ENCODE data around the gene C8B. TPM values are rescaled to one million over a fixed set of nuclear protein-coding genes. Genes with fewer than 3 reads are reported as not detected.

The C8B gene
- not detected in 2 replicates for total RNA-seq (2022)
- not detected for Bru-seq, nascent RNA
- BruChase-seq, experiment 1, labeled RNA remaining after a 6-hour chase = not detected
- not detected for BruChase-seq, experiment 2, labeled RNA remaining after a 2-hour chase
- long read RNA-seq = 0 reads

- no TSS peak for BruUV-seq (replicated peaks)
- Mint-ChIP-seq H3K27ac (ENCODE audit: unreplicated experiment) (no peak within 1 kb of the TSS), H3K4me1 (ENCODE audit: low read depth, unreplicated experiment) (no peaks in the 10 kb centered on the region), H3K9me3 (ENCODE audit: low read depth, unreplicated experiment) (peaks cover 9% of the 10 kb centered on the region), H3K36me3 (ENCODE audit: insufficient read depth, unreplicated experiment) (no peaks in the 10 kb centered on the region), H3K27me3 (ENCODE audit: unreplicated experiment) (no peaks in the 10 kb centered on the region), H3K4me3 (ENCODE audit: low read depth, unreplicated experiment) (no peak within 1 kb of the TSS)
- intact Hi-C loops (cut with micrococcal nuclease; ENCODE audit: unreplicated experiment) = no loop called here
- CTCF ChIA-PET = interaction anchor here (0.5 to 0.6 kb wide), 2 partner anchors 24 to 55 kb away, joined by 3 to 4 read pairs; no protein-coding TSS in a partner anchor
- no peak for DNase-seq
- TF ChIP-seq CTCF (IDR thresholded peaks at IDR 0.05; ENCODE audit: unreplicated experiment) = no peak
Measured at GRCh38 chr1:56965916-56966697, at the start of gene C8B. TSS of gene C8B (minus strand) at chr1:56966015. CDS start at chr1:56965948, 67 bp downstream.

DNA sequence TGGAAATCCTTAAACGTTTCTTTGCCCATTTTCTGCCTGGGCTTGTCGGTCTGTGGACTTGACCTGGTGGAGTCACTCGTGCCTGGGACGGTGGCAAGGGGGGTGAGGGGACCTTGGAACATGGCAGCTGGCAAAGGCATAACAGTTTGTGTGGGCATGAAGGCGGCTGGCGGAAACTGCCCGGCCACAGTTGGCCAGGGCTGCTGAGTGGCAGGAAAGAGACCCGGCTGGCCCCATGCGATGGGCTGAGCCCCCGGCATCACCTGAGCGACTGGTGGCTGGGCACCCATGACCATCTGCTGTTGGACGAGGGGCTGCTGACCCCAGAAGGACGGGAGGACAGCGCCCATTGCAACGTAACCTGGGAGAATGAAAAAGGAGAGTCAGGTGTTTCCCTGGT, 49.3 kb upstream of the C8B start:
- intact Hi-C loops (cut with micrococcal nuclease; ENCODE audit: unreplicated experiment) = no loop called here
- Mint-ChIP-seq H3K27ac (ENCODE audit: unreplicated experiment) (no peak overlapping the region), H3K4me1 (ENCODE audit: low read depth, unreplicated experiment) (no peaks in the 10 kb centered on the region), H3K36me3 (ENCODE audit: insufficient read depth, unreplicated experiment) (no peaks in the 10 kb centered on the region), H3K27me3 (ENCODE audit: unreplicated experiment) (no peaks in the 10 kb centered on the region), H3K4me3 (ENCODE audit: low read depth, unreplicated experiment) (no peak overlapping the region), H3K9me3 (ENCODE audit: low read depth, unreplicated experiment) (peaks cover 4% of the 10 kb centered on the region)
- CTCF ChIA-PET = no interaction called here
- TF ChIP-seq CTCF (IDR thresholded peaks at IDR 0.05; ENCODE audit: unreplicated experiment) = no peak
- no peak for DNase-seq
- BruUV-seq (replicated peaks) = no TSS peak

- H3K9me3 Mint-ChIP-seq (ENCODE audit: low read depth, unreplicated experiment) = peaks cover 2% of the 10 kb centered on the region
Measured at GRCh38 chr1:57013522-57013921, 47.7 kb upstream of the C8B start.

GRCh38 chr1:57012315-57012714, 46.5 kb upstream of the C8B start:
- no peak for DNase-seq
- no peak overlapping the region for H3K27ac Mint-ChIP-seq (ENCODE audit: unreplicated experiment)
- no peak overlapping the region for H3K4me3 Mint-ChIP-seq (ENCODE audit: low read depth, unreplicated experiment)
- H3K36me3 Mint-ChIP-seq (ENCODE audit: insufficient read depth, unreplicated experiment) = no peaks in the 10 kb centered on the region
- no TSS peak for BruUV-seq (replicated peaks)
- H3K4me1 Mint-ChIP-seq (ENCODE audit: low read depth, unreplicated experiment) = no peaks in the 10 kb centered on the region
- CTCF ChIA-PET = no interaction called here
- no peak for TF ChIP-seq CTCF (IDR thresholded peaks at IDR 0.05; ENCODE audit: unreplicated experiment)
- peaks cover 2% of the 10 kb centered on the region for H3K9me3 Mint-ChIP-seq (ENCODE audit: low read depth, unreplicated experiment)
- intact Hi-C loops (cut with micrococcal nuclease; ENCODE audit: unreplicated experiment) = no loop called here
- no peaks in the 10 kb centered on the region for H3K27me3 Mint-ChIP-seq (ENCODE audit: unreplicated experiment)

More at GRCh38 chr1:57013522-57013921, 47.7 kb upstream of the C8B start:
- intact Hi-C loops (cut with micrococcal nuclease; ENCODE audit: unreplicated experiment) = no loop called here
- CTCF ChIA-PET = no interaction called here
- H3K27me3 Mint-ChIP-seq (ENCODE audit: unreplicated experiment) = no peaks in the 10 kb centered on the region
- no peak for DNase-seq
- no TSS peak for BruUV-seq (replicated peaks)
- H3K27ac Mint-ChIP-seq (ENCODE audit: unreplicated experiment) = no peak overlapping the region
- no peaks in the 10 kb centered on the region for H3K36me3 Mint-ChIP-seq (ENCODE audit: insufficient read depth, unreplicated experiment)
- H3K4me3 Mint-ChIP-seq (ENCODE audit: low read depth, unreplicated experiment) = no peak overlapping the region
- no peak for TF ChIP-seq CTCF (IDR thresholded peaks at IDR 0.05; ENCODE audit: unreplicated experiment)
- H3K4me1 Mint-ChIP-seq (ENCODE audit: low read depth, unreplicated experiment) = no peaks in the 10 kb centered on the region

All from Calu3 (cell line).